Nephron progenitor cell (in vitro differentiated cells): Measurements from ENCODE around the gene ITGAL.
"Not testable (repeated sequence)": the region's sequence is repeated elsewhere in the genome, so short reads cannot be mapped to it uniquely, and the experiment has no call there.

ENCODE experiments used
- DNase-seq: peaks from one replicate; pipeline ENCODE4 v3.0.0; 2021
- H3K27ac Mint-ChIP-seq: 2 replicates; pipeline ENCODE4 v1.8.0; 2021; ENCODE audit warnings: mild to moderate bottlenecking, moderate library complexity, mixed read lengths
- H3K27me3 Mint-ChIP-seq: 2 replicates; pipeline ENCODE4 v1.8.0; 2021; ENCODE audit warnings: mild to moderate bottlenecking, low read depth, mixed read lengths; ENCODE audit not compliant: poor library complexity
- H3K36me3 Mint-ChIP-seq: 2 replicates; pipeline ENCODE4 v1.8.0; 2021; ENCODE audit warnings: low read depth, mixed read lengths
- H3K4me1 Mint-ChIP-seq: 2 replicates; pipeline ENCODE4 v1.8.0; 2021; ENCODE audit warnings: mixed read lengths
- H3K4me3 Mint-ChIP-seq: 2 replicates; pipeline ENCODE4 v1.8.0; 2021; ENCODE audit warnings: mild to moderate bottlenecking, moderate library complexity, mixed read lengths
- H3K9me3 Mint-ChIP-seq: 2 replicates; pipeline ENCODE4 v1.8.0; 2021; ENCODE audit warnings: mild to moderate bottlenecking, moderate library complexity, mixed read lengths
- TF ChIP-seq, protein P1 (sequence below): fragments of 200-600 bp; sonication (generic); IDR thresholded peaks from 2 replicates; pipeline ENCODE4 v1.5.0; 2021; ENCODE audit warnings: antibody characterized with exemption

ITGAL gene

DNA sequence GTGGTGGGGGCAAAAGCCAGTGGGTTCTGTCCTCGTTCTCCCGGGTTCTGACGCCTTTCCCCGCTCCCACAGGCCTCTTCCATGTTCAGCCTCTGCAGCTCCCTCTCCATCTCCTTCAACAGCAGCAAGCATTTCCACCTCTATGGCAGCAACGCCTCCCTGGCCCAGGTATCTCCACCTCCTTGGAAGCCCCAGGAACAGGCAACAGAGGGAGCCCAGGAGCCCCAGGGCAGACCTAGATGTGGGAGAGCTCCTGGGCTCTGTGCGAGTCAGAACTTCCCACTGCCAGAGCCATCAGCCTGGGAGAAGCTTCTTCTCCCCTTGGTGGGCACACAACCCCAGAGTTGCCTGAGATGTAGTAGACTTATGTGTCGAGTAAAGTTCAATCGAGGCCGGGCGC, 46.0 kb downstream of the ITGAL start:
- TF ChIP-seq, protein P1, sequence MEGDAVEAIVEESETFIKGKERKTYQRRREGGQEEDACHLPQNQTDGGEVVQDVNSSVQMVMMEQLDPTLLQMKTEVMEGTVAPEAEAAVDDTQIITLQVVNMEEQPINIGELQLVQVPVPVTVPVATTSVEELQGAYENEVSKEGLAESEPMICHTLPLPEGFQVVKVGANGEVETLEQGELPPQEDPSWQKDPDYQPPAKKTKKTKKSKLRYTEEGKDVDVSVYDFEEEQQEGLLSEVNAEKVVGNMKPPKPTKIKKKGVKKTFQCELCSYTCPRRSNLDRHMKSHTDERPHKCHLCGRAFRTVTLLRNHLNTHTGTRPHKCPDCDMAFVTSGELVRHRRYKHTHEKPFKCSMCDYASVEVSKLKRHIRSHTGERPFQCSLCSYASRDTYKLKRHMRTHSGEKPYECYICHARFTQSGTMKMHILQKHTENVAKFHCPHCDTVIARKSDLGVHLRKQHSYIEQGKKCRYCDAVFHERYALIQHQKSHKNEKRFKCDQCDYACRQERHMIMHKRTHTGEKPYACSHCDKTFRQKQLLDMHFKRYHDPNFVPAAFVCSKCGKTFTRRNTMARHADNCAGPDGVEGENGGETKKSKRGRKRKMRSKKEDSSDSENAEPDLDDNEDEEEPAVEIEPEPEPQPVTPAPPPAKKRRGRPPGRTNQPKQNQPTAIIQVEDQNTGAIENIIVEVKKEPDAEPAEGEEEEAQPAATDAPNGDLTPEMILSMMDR = no peak
- Mint-ChIP-seq H3K27me3 (peaks cover 30% of the 10 kb centered on the region), H3K9me3 (no peaks in the 10 kb centered on the region)

DNA sequence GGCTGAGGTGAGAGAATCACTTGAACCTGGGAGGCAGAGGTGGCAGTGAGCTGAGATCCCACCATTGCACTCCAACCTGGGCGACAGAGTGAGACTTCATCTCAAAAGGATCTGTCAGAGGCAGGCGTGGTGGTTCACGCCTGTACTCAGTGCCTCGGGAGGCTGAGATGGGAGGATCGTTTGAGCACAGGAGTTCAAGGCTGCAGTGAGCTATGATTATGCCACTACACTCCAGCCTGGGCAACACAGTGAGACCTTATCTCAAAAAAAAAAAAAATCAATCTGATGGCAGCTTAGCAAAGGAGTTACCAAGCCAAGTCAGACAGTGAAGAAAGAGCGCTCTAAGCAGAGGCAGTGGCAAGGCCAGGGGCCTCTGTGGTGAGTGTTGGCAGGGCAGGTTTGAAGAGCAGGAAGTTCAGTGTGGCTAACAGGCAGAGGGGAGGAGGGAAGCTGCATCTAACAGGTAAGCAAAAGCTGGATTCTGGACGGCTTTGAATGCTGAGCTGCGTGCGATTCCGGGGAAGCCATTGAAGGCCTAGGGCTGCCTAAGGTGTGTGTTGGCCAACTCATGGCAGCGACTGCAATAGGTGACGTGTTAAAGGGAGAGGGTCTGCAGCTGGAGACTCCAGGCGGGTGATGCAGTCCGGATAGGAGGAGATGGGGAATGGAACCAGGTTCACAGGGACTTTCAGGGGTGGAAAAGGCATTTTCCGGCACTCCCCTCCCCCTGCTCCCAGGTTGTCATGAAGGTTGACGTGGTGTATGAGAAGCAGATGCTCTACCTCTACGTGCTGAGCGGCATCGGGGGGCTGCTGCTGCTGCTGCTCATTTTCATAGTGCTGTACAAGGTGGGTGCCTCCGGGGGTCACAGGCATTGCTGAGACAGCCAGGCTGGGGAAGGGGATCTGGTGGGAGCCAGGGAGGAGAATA, 46.8 kb downstream of the ITGAL start:
- Mint-ChIP-seq H3K4me3 (no peak overlapping the region), H3K36me3 (no peaks in the 10 kb centered on the region), H3K27ac (peak overlapping the region; percentile 47), H3K27me3 (peaks cover 26% of the 10 kb centered on the region), H3K9me3 (no peaks in the 10 kb centered on the region), H3K4me1 (peaks cover 9% of the 10 kb centered on the region)
- TF ChIP-seq, protein P1 = no peak
- DNase-seq = no peak

More for the DNA sequence above, 46.0 kb downstream of the ITGAL start:
- no peak overlapping the region for H3K4me3 Mint-ChIP-seq
- no peak for DNase-seq
- H3K4me1 Mint-ChIP-seq = peaks cover 9% of the 10 kb centered on the region
- H3K36me3 Mint-ChIP-seq = no peaks in the 10 kb centered on the region
- H3K27ac Mint-ChIP-seq = no peak overlapping the region

DNA sequence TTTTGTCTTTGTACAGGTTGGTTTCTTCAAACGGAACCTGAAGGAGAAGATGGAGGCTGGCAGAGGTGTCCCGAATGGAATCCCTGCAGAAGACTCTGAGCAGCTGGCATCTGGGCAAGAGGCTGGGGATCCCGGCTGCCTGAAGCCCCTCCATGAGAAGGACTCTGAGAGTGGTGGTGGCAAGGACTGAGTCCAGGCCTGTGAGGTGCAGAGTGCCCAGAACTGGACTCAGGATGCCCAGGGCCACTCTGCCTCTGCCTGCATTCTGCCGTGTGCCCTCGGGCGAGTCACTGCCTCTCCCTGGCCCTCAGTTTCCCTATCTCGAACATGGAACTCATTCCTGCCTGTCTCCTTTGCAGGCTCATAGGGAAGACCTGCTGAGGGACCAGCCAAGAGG, 48.9 kb downstream of the ITGAL start:
- Mint-ChIP-seq H3K27me3 (peaks cover 17% of the 10 kb centered on the region), H3K36me3 (peaks cover 5% of the 10 kb centered on the region), H3K4me1 (peaks cover 15% of the 10 kb centered on the region), H3K9me3 (no peaks in the 10 kb centered on the region), H3K27ac (no peak overlapping the region), H3K4me3 (no peak overlapping the region)
- no peak for DNase-seq
- TF ChIP-seq, protein P1 = no peak

DNA sequence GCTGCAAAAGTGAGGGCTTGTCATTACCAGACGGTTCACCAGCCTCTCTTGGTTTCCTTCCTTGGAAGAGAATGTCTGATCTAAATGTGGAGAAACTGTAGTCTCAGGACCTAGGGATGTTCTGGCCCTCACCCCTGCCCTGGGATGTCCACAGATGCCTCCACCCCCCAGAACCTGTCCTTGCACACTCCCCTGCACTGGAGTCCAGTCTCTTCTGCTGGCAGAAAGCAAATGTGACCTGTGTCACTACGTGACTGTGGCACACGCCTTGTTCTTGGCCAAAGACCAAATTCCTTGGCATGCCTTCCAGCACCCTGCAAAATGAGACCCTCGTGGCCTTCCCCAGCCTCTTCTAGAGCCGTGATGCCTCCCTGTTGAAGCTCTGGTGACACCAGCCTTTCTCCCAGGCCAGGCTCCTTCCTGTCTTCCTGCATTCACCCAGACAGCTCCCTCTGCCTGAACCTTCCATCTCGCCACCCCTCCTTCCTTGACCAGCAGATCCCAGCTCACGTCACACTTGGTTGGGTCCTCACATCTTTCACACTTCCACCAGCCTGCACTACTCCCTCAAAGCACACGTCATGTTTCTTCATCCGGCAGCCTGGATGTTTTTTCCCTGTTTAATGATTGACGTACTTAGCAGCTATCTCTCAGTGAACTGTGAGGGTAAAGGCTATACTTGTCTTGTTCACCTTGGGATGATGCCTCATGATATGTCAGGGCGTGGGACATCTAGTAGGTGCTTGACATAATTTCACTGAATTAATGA, 49.5 kb downstream of the ITGAL start:
- Mint-ChIP-seq H3K9me3 (no peaks in the 10 kb centered on the region), H3K27me3 (peaks cover 13% of the 10 kb centered on the region), H3K4me3 (no peak overlapping the region), H3K27ac (peak overlapping the region; percentile 3), H3K36me3 (peaks cover 5% of the 10 kb centered on the region), H3K4me1 (peaks cover 15% of the 10 kb centered on the region)
- no peak for DNase-seq
- TF ChIP-seq, protein P1 = no peak

DNA sequence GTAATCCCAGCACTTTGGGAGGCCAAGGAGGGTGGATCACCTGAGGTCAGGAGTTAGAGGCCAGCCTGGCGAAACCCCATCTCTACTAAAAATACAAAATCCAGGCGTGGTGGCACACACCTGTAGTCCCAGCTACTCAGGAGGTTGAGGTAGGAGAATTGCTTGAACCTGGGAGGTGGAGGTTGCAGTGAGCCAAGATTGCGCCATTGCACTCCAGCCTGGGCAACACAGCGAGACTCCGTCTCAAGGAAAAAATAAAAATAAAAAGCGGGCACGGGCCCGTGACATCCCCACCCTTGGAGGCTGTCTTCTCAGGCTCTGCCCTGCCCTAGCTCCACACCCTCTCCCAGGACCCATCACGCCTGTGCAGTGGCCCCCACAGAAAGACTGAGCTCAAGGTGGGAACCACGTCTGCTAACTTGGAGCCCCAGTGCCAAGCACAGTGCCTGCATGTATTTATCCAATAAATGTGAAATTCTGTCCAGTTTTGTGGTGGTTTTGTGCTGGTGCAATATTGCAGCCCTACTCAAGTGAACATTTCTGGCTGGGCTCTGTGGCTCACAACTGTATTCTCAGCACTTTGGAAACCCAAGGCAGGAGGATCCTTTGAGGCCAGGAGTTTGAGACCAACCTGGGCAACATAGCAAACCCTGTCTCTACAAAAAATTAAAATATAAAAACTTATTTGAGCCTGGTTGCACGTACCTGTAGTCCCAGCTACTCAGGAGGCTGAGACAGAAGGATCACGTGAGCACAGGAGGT, 50.3 kb downstream of the ITGAL start:
- DNase-seq, H3K27ac Mint-ChIP-seq, H3K4me3 Mint-ChIP-seq, H3K9me3 Mint-ChIP-seq, H3K27me3 Mint-ChIP-seq, H3K36me3 Mint-ChIP-seq: not testable (repeated sequence)
- peaks cover 22% of the 10 kb centered on the region for H3K4me1 Mint-ChIP-seq
